Activated CD8-positive, alpha-beta T cell treated with anti-CD3 and anti-CD28 coated beads, Interleukin-2, amount 10 ng/mL, durations not matched to agents 7 days and 5 days (primary cell): ENCODE measurements around the gene CUBN. TPM values are rescaled to one million over a fixed set of nuclear protein-coding genes. Genes with fewer than 3 reads are reported as not detected.

Experiments used
- ATAC-seq: fragments of 150-1000 bp; cut with Tn5 transposase; one replicate; pipeline ENCODE4 v1.10.0; 2021; ENCODE audit warnings: moderate library complexity
- CTCF ChIA-PET: fragments of 350-600 bp; sonication (Branson Sonifier 250); formaldehyde crosslinking; loops from one replicate; lab custom pipeline; 2021; ENCODE audit warnings: antibody characterized with exemption; lab: Charles Lee
- POLR2A ChIA-PET: fragments of 350-600 bp; sonication (Branson Sonifier 250); formaldehyde crosslinking; loops from one replicate; lab custom pipeline; 2021; ENCODE audit warnings: antibody characterized with exemption; lab: Charles Lee
- DNase-seq: peaks from one replicate; pipeline ENCODE4 v3.0.0-alpha.2; 2020
- H3K27ac Mint-ChIP-seq: one replicate; pipeline ENCODE4 v1.8.0; 2021; ENCODE audit warnings: mild to moderate bottlenecking, mixed read lengths
- H3K27me3 Mint-ChIP-seq: one replicate; pipeline ENCODE4 v1.8.0; 2021; ENCODE audit warnings: low read depth, mixed read lengths
- H3K36me3 Mint-ChIP-seq: one replicate; pipeline ENCODE4 v1.8.0; 2021; ENCODE audit warnings: low read depth, mixed read lengths
- H3K4me1 Mint-ChIP-seq: one replicate; pipeline ENCODE4 v1.8.0; 2021; ENCODE audit warnings: low read depth, mixed read lengths
- H3K4me3 Mint-ChIP-seq: one replicate; pipeline ENCODE4 v1.8.0; 2021; ENCODE audit warnings: mild to moderate bottlenecking, mixed read lengths
- H3K9me3 Mint-ChIP-seq: one replicate; pipeline ENCODE4 v1.8.0; 2022; ENCODE audit warnings: mixed read lengths; ENCODE audit not compliant: insufficient read depth
- total RNA-seq, 2 experiments: library from RNA; stranded (reverse); gene quantifications; one replicate each; pipeline ENCODE4 v1.2.3, GENCODE V29; 2021

CUBN gene
- total RNA-seq, 2 experiments from 2014 or later = 0.68 to 1.2 TPM

- POLR2A ChIA-PET = interaction anchor here (0.6 to 2.0 kb wide), 12 partner anchors 9 to 204 kb away, joined by 3 to 12 read pairs (median 4); partner anchors contain the start of genes TRDMT1 and VIM
- peak; percentile 52 for ATAC-seq
- Mint-ChIP-seq H3K27me3 (no peaks in the 10 kb centered on the region), H3K27ac (peak overlapping the region; percentile 94), H3K4me3 (peak overlapping the region; percentile 71), H3K4me1 (peaks cover 90% of the 10 kb centered on the region), H3K9me3 (peaks cover 2% of the 10 kb centered on the region), H3K36me3 (peaks cover 8% of the 10 kb centered on the region)
- CTCF ChIA-PET = interaction anchor here (0.6 to 1.8 kb wide), 3 partner anchors 27 to 40 kb away, joined by 3 to 4 read pairs (median 3); no protein-coding TSS in a partner anchor
- DNase-seq = peak; percentile 82
These were observed 99.9 kb downstream of the CUBN start for GRCh38 chr10:17029581-17030271.

GRCh38 chr10:17029239-17029580 is 100.4 kb downstream of the CUBN start:
- peaks cover 90% of the 10 kb centered on the region for H3K4me1 Mint-ChIP-seq
- no peak for DNase-seq
- H3K36me3 Mint-ChIP-seq = peaks cover 5% of the 10 kb centered on the region
- no peak for ATAC-seq
- H3K9me3 Mint-ChIP-seq = no peaks in the 10 kb centered on the region
- ChIA-PET POLR2A (interaction anchor here (0.6 to 2.0 kb wide), 10 partner anchors 9 to 204 kb away, joined by 3 to 12 read pairs (median 4); partner anchors contain the start of genes TRDMT1 and VIM), CTCF (interaction anchor here (0.6 to 1.8 kb wide), 2 partner anchors 26 to 33 kb away, joined by 3 to 4 read pairs; no protein-coding TSS in a partner anchor)
- no peaks in the 10 kb centered on the region for H3K27me3 Mint-ChIP-seq
- peak overlapping the region; percentile 71 for H3K4me3 Mint-ChIP-seq
- H3K27ac Mint-ChIP-seq = peak overlapping the region; percentile 94

GRCh38 chr10:17028798-17029197 is 100.8 kb downstream of the CUBN start:
- DNase-seq (peak; percentile 24), ATAC-seq (no peak)
- POLR2A ChIA-PET = interaction anchor here (0.6 to 6.9 kb wide), 11 partner anchors 8 to 205 kb away, joined by 3 to 127 read pairs (median 4); partner anchors contain the start of genes TRDMT1 and VIM
- peaks cover 3% of the 10 kb centered on the region for H3K36me3 Mint-ChIP-seq
- peaks cover 90% of the 10 kb centered on the region for H3K4me1 Mint-ChIP-seq
- H3K9me3 Mint-ChIP-seq = no peaks in the 10 kb centered on the region
- CTCF ChIA-PET = interaction anchor here (0.6 to 2.5 kb wide), 3 partner anchors 26 to 202 kb away, joined by 3 to 6 read pairs (median 4); no protein-coding TSS in a partner anchor
- peak overlapping the region; percentile 71 for H3K4me3 Mint-ChIP-seq
- H3K27ac Mint-ChIP-seq = peak overlapping the region; percentile 94
- no peaks in the 10 kb centered on the region for H3K27me3 Mint-ChIP-seq

- Mint-ChIP-seq H3K9me3 (no peaks in the 10 kb centered on the region), H3K27ac (peak overlapping the region; percentile 97), H3K4me3 (peak overlapping the region; percentile 70), H3K27me3 (no peaks in the 10 kb centered on the region), H3K36me3 (peaks cover 2% of the 10 kb centered on the region), H3K4me1 (peaks cover 88% of the 10 kb centered on the region)
- ChIA-PET POLR2A (interaction anchor here (1.5 to 6.9 kb wide), 2 partner anchors 174 to 203 kb away, joined by 4 to 127 read pairs; partner anchors contain the start of genes TRDMT1 and VIM), CTCF (interaction anchor here (1.5 to 2.5 kb wide), 3 partner anchors 24 to 203 kb away, joined by 3 to 6 read pairs (median 4); no protein-coding TSS in a partner anchor)
- ATAC-seq = peak; percentile 50
- DNase-seq = peak; percentile 87
These were observed 102.7 kb downstream of the CUBN start for GRCh38 chr10:17026686-17027485.

- Mint-ChIP-seq H3K4me1 (peaks cover 79% of the 10 kb centered on the region), H3K9me3 (no peaks in the 10 kb centered on the region), H3K27me3 (no peaks in the 10 kb centered on the region), H3K4me3 (peak overlapping the region; percentile 40), H3K36me3 (peaks cover 2% of the 10 kb centered on the region), H3K27ac (peak overlapping the region; percentile 98)
- CTCF ChIA-PET = interaction anchor here (0.6 to 3.2 kb wide), 5 partner anchors 23 to 203 kb away, joined by 3 to 19 read pairs (median 3); partner anchors contain the start of genes TRDMT1 and VIM
- ATAC-seq = peak; percentile 39
- POLR2A ChIA-PET = interaction anchor here (1.2 to 6.9 kb wide), 4 partner anchors 21 to 204 kb away, joined by 3 to 127 read pairs (median 4); partner anchors contain the start of genes TRDMT1 and VIM
- peak; percentile 79 for DNase-seq
These were observed 103.9 kb downstream of the CUBN start for GRCh38 chr10:17025444-17026295.

GRCh38 chr10:17024461-17024860 is 105.2 kb downstream of the CUBN start:
- H3K27ac Mint-ChIP-seq = peak overlapping the region; percentile 98
- ChIA-PET CTCF (interaction anchor here (1.4 to 3.2 kb wide), 2 partner anchors 177 to 205 kb away, joined by 5 to 19 read pairs; partner anchors contain the start of genes TRDMT1 and VIM), POLR2A (interaction anchor here (1.2 to 6.9 kb wide), 3 partner anchors 20 to 205 kb away, joined by 3 to 127 read pairs (median 3); partner anchors contain the start of gene VIM)
- peaks cover 74% of the 10 kb centered on the region for H3K4me1 Mint-ChIP-seq
- H3K9me3 Mint-ChIP-seq = peaks cover 6% of the 10 kb centered on the region
- peak; percentile 24 for DNase-seq
- peak overlapping the region; percentile 52 for H3K4me3 Mint-ChIP-seq
- H3K36me3 Mint-ChIP-seq = peaks cover 7% of the 10 kb centered on the region
- H3K27me3 Mint-ChIP-seq = no peaks in the 10 kb centered on the region
- ATAC-seq = no peak

- H3K36me3 Mint-ChIP-seq = peaks cover 12% of the 10 kb centered on the region
These were observed 106.0 kb downstream of the CUBN start for GRCh38 chr10:17023386-17024298.

GRCh38 chr10:17022896-17023295 is 106.7 kb downstream of the CUBN start:
- Mint-ChIP-seq H3K36me3 (peaks cover 16% of the 10 kb centered on the region), H3K27ac (peak overlapping the region; percentile 98), H3K4me1 (peaks cover 63% of the 10 kb centered on the region), H3K27me3 (no peaks in the 10 kb centered on the region), H3K9me3 (peaks cover 11% of the 10 kb centered on the region), H3K4me3 (peak overlapping the region; percentile 74)
- ChIA-PET CTCF (interaction anchor here (1.2 to 3.2 kb wide), 3 partner anchors 15 to 206 kb away, joined by 3 to 19 read pairs (median 4); partner anchors contain the start of gene VIM), POLR2A (interaction anchor here (0.9 to 6.9 kb wide), 7 partner anchors 10 to 621 kb away, joined by 3 to 127 read pairs (median 3); partner anchors contain the start of genes RSU1, STAM and VIM)
- ATAC-seq (no peak), DNase-seq (peak; percentile 19)

More at GRCh38 chr10:17023386-17024298, 106.0 kb downstream of the CUBN start:
- peak; percentile 73 for ATAC-seq
- H3K27me3 Mint-ChIP-seq = no peaks in the 10 kb centered on the region
- peaks cover 71% of the 10 kb centered on the region for H3K4me1 Mint-ChIP-seq
- ChIA-PET CTCF (interaction anchor here (1.8 to 3.2 kb wide), 2 partner anchors 15 to 205 kb away, joined by 4 to 19 read pairs; partner anchors contain the start of gene VIM), POLR2A (interaction anchor here (0.9 to 6.9 kb wide), 6 partner anchors 10 to 620 kb away, joined by 3 to 127 read pairs (median 4); partner anchors contain the start of genes STAM and VIM)
- peak overlapping the region; percentile 98 for H3K27ac Mint-ChIP-seq
- H3K4me3 Mint-ChIP-seq = peak overlapping the region; percentile 74
- peak; percentile 92 for DNase-seq
- H3K9me3 Mint-ChIP-seq = peaks cover 11% of the 10 kb centered on the region

- peaks cover 16% of the 10 kb centered on the region for H3K36me3 Mint-ChIP-seq
- H3K4me1 Mint-ChIP-seq = peaks cover 62% of the 10 kb centered on the region
- DNase-seq = peak; percentile 11
- no peak for ATAC-seq
- no peaks in the 10 kb centered on the region for H3K27me3 Mint-ChIP-seq
- POLR2A ChIA-PET = interaction anchor here (0.6 to 6.9 kb wide), 4 partner anchors 11 to 207 kb away, joined by 3 to 127 read pairs (median 4); partner anchors contain the start of genes RSU1 and VIM
- H3K9me3 Mint-ChIP-seq = peaks cover 11% of the 10 kb centered on the region
- peak overlapping the region; percentile 98 for H3K27ac Mint-ChIP-seq
- H3K4me3 Mint-ChIP-seq = no peak overlapping the region
- CTCF ChIA-PET = interaction anchor here (0.9 to 1.8 kb wide), 3 partner anchors 14 to 184 kb away, joined by 3 to 4 read pairs (median 3); no protein-coding TSS in a partner anchor
These were observed 107.2 kb downstream of the CUBN start for GRCh38 chr10:17022466-17022825.
